Measurements from ENCODE around the gene PRR32.

Gene PRR32

GRCh38 chrX:126820700-126821420, 1.3 kb downstream of the PRR32 start:
- no peak overlapping the region for H3K27ac ChIP-seq
- in situ Hi-C loops (cut with HindIII; ENCODE audit: low pct_ligation_motif_present, low sequenced_read_pairs): no loop called here
- DNase-seq: no peak
- no peaks in the 10 kb centered on the region for H3K27me3 ChIP-seq (replicated peaks)
- no peaks in the 10 kb centered on the region for H3K36me3 ChIP-seq (replicated peaks)
- no peak overlapping the region for H3K4me3 ChIP-seq (ENCODE audit: low read depth, low read length)
- TF ChIP-seq CTCF (IDR thresholded peaks at IDR 0.05; ENCODE audit: low read depth, low read length, missing control alignments): no peak

- Histone ChIP-seq H3K4me3 (ENCODE audit: low read depth, low read length) (no peak overlapping the region), H3K27ac (no peak overlapping the region), H3K27me3 (replicated peaks) (no peaks in the 10 kb centered on the region), H3K36me3 (replicated peaks) (no peaks in the 10 kb centered on the region)
- in situ Hi-C loops (cut with HindIII; ENCODE audit: low pct_ligation_motif_present, low sequenced_read_pairs): no loop called here
- no peak for TF ChIP-seq CTCF (IDR thresholded peaks at IDR 0.05; ENCODE audit: low read depth, low read length, missing control alignments)
- DNase-seq: no peak
Observed at GRCh38 chrX:126824338-126825007, 4.9 kb downstream of the PRR32 start.

- in situ Hi-C loops (cut with HindIII; ENCODE audit: low pct_ligation_motif_present, low sequenced_read_pairs): no loop called here
- Histone ChIP-seq H3K27ac (no peak overlapping the region), H3K4me3 (ENCODE audit: low read depth, low read length) (no peak overlapping the region), H3K36me3 (replicated peaks) (no peaks in the 10 kb centered on the region), H3K27me3 (replicated peaks) (no peaks in the 10 kb centered on the region)
- DNase-seq: no peak
- no peak for TF ChIP-seq CTCF (IDR thresholded peaks at IDR 0.05; ENCODE audit: low read depth, low read length, missing control alignments)
Observed at GRCh38 chrX:126825566-126826193, 6.2 kb downstream of the PRR32 start.

GRCh38 chrX:126836186-126836585, 16.7 kb downstream of the PRR32 start:
- in situ Hi-C loops (cut with HindIII; ENCODE audit: low pct_ligation_motif_present, low sequenced_read_pairs): no loop called here
- no peak for TF ChIP-seq CTCF (IDR thresholded peaks at IDR 0.05; ENCODE audit: low read depth, low read length, missing control alignments)
- H3K36me3 ChIP-seq (replicated peaks): no peaks in the 10 kb centered on the region
- no peak overlapping the region for H3K4me3 ChIP-seq (ENCODE audit: low read depth, low read length)
- H3K27ac ChIP-seq: no peak overlapping the region
- no peak for DNase-seq
- no peaks in the 10 kb centered on the region for H3K27me3 ChIP-seq (replicated peaks)

- Histone ChIP-seq H3K4me3 (ENCODE audit: low read depth, low read length) (no peak overlapping the region), H3K27me3 (replicated peaks) (no peaks in the 10 kb centered on the region), H3K27ac (no peak overlapping the region), H3K36me3 (replicated peaks) (no peaks in the 10 kb centered on the region)
- TF ChIP-seq CTCF (IDR thresholded peaks at IDR 0.05; ENCODE audit: low read depth, low read length, missing control alignments): no peak
- in situ Hi-C loops (cut with HindIII; ENCODE audit: low pct_ligation_motif_present, low sequenced_read_pairs): no loop called here
- no peak for DNase-seq
Observed at GRCh38 chrX:126847143-126847542, 27.6 kb downstream of the PRR32 start.

Measured in brain microvascular endothelial cell (primary cell).